ENCODE results near the gene UBAC1.

The UBAC1 gene

DNA sequence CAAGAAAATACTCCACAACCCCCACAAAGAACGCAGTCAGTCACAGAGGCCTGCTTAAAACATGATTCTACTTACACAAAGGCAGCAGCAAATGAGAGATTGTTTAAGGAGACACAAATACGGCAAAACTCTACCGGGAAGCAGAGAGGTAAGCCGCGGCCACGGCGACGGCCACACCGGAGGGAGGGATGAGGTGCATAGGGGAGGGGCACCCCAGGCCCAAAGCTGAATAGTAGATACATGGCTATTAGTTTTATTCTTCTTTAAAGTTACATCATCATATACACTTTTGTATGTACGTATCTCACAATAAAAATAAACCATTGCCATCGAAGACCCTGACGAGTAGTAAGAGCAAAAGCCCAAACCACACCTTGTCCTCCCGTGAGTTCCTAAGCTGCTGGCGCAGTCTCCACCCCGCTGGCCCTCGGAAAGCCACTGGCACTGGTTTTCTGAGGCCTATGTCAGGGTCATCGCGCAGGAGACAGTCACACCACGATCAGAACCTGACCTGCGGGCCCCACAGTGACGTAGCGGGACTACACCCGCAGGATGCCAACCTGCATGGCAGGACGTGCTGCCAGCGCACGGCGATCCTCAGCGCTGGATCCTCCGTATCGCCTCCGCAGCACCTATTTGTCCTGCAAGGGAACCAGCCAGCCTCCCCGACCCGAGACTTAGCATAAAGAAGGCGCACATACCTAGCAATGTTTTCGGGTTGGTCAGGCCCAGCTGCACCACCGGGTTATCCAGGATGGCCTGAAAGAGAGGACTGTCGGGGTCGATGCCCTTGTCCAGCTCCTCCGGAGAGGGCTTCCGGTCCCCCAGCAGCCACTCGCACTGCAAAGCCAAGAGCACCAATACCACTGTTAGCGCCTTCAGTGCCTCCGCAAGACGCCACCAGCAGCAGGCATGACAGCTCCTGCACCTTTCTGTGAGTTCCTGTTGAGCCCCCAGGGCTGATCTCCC lies 23.4 kb downstream of the UBAC1 start:
- peaks cover 11% of the 10 kb centered on the region for H3K36me3 ChIP-seq (ENCODE audit: insufficient read depth, low read length)

DNA sequence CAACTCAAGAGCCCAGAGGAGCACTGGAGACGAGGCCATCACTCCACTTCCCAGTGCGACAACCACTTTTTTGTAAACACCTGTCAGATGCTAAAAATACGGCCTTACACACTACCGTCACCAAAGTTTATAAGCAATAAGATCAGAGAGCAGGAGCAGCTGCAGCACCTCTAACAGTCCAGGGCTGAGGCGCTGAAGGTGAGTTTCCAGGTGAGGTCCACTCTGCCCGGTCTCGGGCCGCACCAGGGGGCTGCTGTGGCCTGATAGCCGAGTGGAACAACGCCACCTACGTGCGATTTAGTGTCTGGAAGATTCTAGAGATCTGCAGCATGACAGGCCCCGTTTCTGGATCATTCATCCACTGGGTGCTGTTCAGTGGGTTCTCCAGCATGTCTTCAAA lies 28.1 kb downstream of the UBAC1 start:
- Histone ChIP-seq H3K36me3 (ENCODE audit: insufficient read depth, low read length) (peaks cover 11% of the 10 kb centered on the region), H3K4me1 (ENCODE audit: insufficient read depth, low read length) (no peaks in the 10 kb centered on the region), H3K9me3 (ENCODE audit: control insufficient read depth, insufficient read depth, low read length) (peaks cover 3% of the 10 kb centered on the region), H3K9ac (ENCODE audit: low read depth, low read length) (no peak overlapping the region)

More for the DNA sequence above, 23.4 kb downstream of the UBAC1 start:
- peaks cover 3% of the 10 kb centered on the region for H3K9me3 ChIP-seq (ENCODE audit: control insufficient read depth, insufficient read depth, low read length)
- no peaks in the 10 kb centered on the region for H3K4me1 ChIP-seq (ENCODE audit: insufficient read depth, low read length)
- no peak overlapping the region for H3K9ac ChIP-seq (ENCODE audit: low read depth, low read length)

DNA sequence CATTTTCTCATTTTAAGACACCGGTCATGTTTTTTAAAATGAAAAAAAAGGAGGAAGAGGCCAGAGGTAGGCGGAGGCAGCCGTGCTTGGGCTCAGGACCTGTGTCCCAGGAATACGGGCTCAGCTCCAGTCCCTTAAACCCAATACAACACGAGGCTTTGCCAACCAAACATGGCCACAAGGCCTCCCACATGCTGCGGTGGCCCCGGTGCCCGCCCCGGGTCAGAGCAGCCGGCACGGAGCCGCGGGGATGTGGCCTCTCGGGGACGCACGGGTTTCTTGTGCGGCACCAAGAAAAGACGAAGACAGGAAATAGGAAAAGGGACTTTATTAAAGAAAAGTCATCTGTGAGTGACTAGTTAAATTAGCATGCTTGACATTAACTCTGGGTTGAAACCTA lies 28.5 kb downstream of the UBAC1 start:
- Histone ChIP-seq H3K36me3 (ENCODE audit: insufficient read depth, low read length) (peaks cover 11% of the 10 kb centered on the region), H3K4me1 (ENCODE audit: insufficient read depth, low read length) (no peaks in the 10 kb centered on the region), H3K9ac (ENCODE audit: low read depth, low read length) (no peak overlapping the region), H3K9me3 (ENCODE audit: control insufficient read depth, insufficient read depth, low read length) (peaks cover 3% of the 10 kb centered on the region)

DNA sequence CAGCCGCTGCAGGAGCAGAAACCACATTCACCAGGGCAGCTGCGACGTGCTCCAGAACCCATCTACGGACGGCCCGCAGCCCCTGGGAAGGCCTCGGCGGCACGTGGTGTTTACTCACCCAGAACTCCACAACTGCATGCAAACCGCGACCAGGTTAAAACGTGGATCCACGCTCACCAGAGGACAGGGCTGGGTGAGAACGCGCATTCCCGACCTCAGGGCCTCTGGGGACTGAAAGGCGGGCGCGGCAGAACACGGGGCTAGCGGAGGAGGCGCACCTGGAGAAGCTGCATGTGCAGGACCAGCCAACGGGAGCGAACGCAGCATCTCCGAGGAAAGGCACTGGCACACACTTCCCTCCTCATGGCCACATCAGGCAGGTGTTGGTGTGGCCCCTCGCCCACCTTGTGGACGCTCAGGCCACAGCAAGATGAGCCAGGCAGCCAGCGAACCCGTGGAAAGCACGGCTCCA lies 29.8 kb downstream of the UBAC1 start:
- H3K9ac ChIP-seq (ENCODE audit: low read depth, low read length): no peak overlapping the region
- no peaks in the 10 kb centered on the region for H3K4me1 ChIP-seq (ENCODE audit: insufficient read depth, low read length)
- peaks cover 3% of the 10 kb centered on the region; the same call in 1 of the 2 replicates for H3K9me3 ChIP-seq (ENCODE audit: control insufficient read depth, insufficient read depth, low read length)
- peaks cover 9% of the 10 kb centered on the region for H3K36me3 ChIP-seq (ENCODE audit: insufficient read depth, low read length)

- Histone ChIP-seq H3K9ac (ENCODE audit: low read depth, low read length) (no peak overlapping the region), H3K9me3 (ENCODE audit: control insufficient read depth, insufficient read depth, low read length) (no peaks in the 10 kb centered on the region), H3K4me1 (ENCODE audit: insufficient read depth, low read length) (no peaks in the 10 kb centered on the region), H3K36me3 (ENCODE audit: insufficient read depth, low read length) (0 out of 2 replicates have a peak, but pooled peaks cover 4% of the 10 kb centered on the region)
Measured at GRCh38 chr9:135930446-135931345, 30.5 kb downstream of the UBAC1 start.

GRCh38 chr9:135929656-135930445 lies 31.3 kb downstream of the UBAC1 start:
- H3K36me3 ChIP-seq (ENCODE audit: insufficient read depth, low read length): 0 out of 2 replicates have a peak, but pooled peaks cover 4% of the 10 kb centered on the region
- no peaks in the 10 kb centered on the region for H3K9me3 ChIP-seq (ENCODE audit: control insufficient read depth, insufficient read depth, low read length)
- H3K4me1 ChIP-seq (ENCODE audit: insufficient read depth, low read length): no peaks in the 10 kb centered on the region
- no peak overlapping the region for H3K9ac ChIP-seq (ENCODE audit: low read depth, low read length)

DNA sequence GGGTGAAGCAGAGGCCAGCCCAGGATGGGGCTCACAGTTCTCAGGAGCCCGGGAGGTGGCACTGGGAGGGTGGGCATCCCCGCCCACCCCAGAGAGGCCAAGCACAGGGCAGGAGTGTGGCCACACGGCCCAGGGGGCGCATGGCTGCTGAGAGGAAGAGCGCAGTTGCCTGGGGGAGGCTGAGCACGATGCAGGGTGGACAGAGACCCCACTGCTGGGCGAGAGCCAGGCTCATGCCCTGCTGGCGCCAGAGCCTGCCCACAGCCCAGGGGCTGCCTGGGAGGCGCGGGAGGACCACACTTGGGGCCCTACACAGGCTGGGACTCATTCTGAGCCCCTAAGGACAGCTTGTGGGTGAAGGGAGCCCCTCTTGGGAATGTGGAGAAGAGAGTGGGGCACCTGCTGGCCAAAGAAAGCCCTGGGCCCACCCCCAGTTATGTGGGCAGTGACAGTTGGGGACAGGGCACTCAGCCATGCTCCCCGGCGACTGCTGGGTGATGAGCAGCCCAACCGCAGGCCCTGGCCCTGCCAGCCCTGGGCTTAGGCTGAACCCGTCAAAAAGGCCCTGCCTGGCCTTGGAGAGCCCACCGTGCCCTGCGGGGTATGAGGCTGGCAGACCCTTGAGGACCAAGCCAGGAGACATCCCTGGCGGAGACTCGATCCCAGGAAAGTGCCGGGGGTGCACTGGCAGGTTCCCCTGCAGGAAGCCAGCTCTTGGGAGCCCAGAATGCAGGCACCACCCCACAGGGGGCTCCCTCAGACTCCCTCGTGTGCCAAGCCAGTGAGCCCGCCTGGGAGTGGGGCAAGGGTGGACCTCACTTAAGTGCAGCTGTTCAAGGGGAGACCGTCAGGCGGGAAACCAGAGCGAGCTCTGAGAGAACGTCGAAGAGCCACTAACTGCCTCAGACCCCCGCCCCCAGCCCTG lies 32.2 kb downstream of the UBAC1 start:
- no peaks in the 10 kb centered on the region for H3K4me1 ChIP-seq (ENCODE audit: insufficient read depth, low read length)
- 0 out of 2 replicates have a peak, but pooled peaks cover 4% of the 10 kb centered on the region for H3K36me3 ChIP-seq (ENCODE audit: insufficient read depth, low read length)
- no peaks in the 10 kb centered on the region for H3K9me3 ChIP-seq (ENCODE audit: control insufficient read depth, insufficient read depth, low read length)
- no peak overlapping the region for H3K9ac ChIP-seq (ENCODE audit: low read depth, low read length)

DNA sequence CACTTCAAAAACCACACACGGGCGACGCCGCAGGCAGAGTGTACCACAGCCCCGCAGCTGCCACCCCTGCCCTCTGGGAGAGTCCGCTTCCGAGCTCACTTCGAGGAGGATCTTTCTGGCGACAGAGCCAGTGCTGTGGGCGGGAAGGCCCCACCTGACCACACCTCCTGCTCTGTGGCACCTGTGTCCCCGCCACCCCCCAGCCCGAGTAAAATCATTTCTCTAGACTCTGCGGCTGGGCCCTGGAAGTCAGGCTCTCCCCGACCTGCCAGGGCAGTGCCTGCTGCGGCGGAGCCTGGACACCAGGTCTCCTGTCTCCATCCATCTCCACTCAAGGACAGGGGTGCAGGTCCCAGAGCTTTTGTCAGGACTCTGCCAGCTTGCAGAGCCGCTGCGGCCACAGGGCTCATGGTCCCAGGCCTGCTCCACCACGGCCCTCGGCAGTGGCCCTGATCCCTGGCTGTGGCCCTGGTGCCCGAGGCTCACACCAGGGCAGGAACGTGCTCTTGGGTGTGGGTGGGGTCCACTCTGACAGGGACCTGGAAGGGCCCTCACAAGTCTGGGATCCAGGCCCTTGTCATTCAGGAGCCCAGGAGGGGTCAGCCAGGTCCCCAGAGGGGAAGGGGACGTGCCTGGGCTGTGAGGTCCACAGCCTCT lies 33.0 kb downstream of the UBAC1 start:
- 0 out of 2 replicates have a peak, but pooled peaks cover 4% of the 10 kb centered on the region for H3K36me3 ChIP-seq (ENCODE audit: insufficient read depth, low read length)
- no peaks in the 10 kb centered on the region for H3K4me1 ChIP-seq (ENCODE audit: insufficient read depth, low read length)
- no peaks in the 10 kb centered on the region for H3K9me3 ChIP-seq (ENCODE audit: control insufficient read depth, insufficient read depth, low read length)
- H3K9ac ChIP-seq (ENCODE audit: low read depth, low read length): no peak overlapping the region

- Histone ChIP-seq H3K4me1 (ENCODE audit: insufficient read depth, low read length) (no peaks in the 10 kb centered on the region), H3K9ac (ENCODE audit: low read depth, low read length) (no peak overlapping the region), H3K9me3 (ENCODE audit: control insufficient read depth, insufficient read depth, low read length) (no peaks in the 10 kb centered on the region), H3K36me3 (ENCODE audit: insufficient read depth, low read length) (no peaks in the 10 kb centered on the region)
Measured at GRCh38 chr9:135927195-135928013, 33.8 kb downstream of the UBAC1 start.

- no peaks in the 10 kb centered on the region for H3K9me3 ChIP-seq (ENCODE audit: control insufficient read depth, insufficient read depth, low read length)
- H3K4me1 ChIP-seq (ENCODE audit: insufficient read depth, low read length): no peaks in the 10 kb centered on the region
- H3K36me3 ChIP-seq (ENCODE audit: insufficient read depth, low read length): no peaks in the 10 kb centered on the region
- no peak overlapping the region for H3K9ac ChIP-seq (ENCODE audit: low read depth, low read length)
Measured at GRCh38 chr9:135926402-135927194, 34.6 kb downstream of the UBAC1 start.

- H3K4me1 ChIP-seq (ENCODE audit: insufficient read depth, low read length): no peaks in the 10 kb centered on the region
- H3K36me3 ChIP-seq (ENCODE audit: insufficient read depth, low read length): no peaks in the 10 kb centered on the region
- H3K9ac ChIP-seq (ENCODE audit: low read depth, low read length): no peak overlapping the region
Measured at GRCh38 chr9:135925496-135926133, 35.6 kb downstream of the UBAC1 start.

More at GRCh38 chr9:135925496-135926133, 35.6 kb downstream of the UBAC1 start:
- H3K9me3 ChIP-seq (ENCODE audit: control insufficient read depth, insufficient read depth, low read length): no peaks in the 10 kb centered on the region
